DMS114 treated with DMSO at 0.1 percent for 48 hours (cell line): ENCODE measurements around the gene LGALS12.

Source experiments
- DNase-seq: peaks from one replicate; lab custom pipeline; 2025; ENCODE audit not compliant: unreplicated experiment; lab: John Stamatoyannopoulos, UW

Gene LGALS12, protein sequence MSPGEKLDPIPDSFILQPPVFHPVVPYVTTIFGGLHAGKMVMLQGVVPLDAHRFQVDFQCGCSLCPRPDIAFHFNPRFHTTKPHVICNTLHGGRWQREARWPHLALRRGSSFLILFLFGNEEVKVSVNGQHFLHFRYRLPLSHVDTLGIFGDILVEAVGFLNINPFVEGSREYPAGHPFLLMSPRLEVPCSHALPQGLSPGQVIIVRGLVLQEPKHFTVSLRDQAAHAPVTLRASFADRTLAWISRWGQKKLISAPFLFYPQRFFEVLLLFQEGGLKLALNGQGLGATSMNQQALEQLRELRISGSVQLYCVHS

DNA sequence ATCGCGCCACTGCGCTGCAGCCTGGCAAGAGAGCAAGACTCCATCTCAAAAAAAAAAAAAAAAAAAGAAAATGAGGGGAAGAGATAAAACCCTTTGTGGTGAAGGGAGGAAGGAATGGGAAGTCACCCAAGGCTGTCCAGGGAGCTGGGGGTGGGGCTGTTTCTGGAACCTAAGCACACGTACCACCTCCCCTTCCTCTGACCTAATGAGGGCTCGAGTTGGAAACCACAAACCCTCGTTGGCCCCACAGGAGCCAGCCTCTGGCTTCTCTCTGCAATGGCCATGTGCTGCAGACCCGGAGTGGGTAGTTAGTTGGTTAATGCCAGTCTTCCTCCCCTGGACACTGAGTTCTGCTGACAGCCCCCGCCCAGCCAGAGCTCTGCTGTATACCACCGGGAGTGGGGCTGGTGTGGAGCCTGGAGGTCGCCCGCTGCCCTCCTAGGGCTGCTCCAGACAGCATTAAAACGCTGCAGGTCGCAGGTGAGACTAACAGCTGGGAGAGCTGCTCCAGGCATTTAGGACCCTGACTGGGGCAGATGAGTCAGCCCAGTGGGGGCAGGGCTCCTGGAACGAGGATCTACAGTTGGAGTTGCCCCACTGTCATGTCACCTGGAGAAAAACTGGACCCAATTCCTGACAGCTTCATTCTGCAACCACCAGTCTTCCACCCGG is at the start of gene LGALS12:
LGALS12 (plus strand) TSS at position 228 of the 672 bp plus-strand sequence; CDS start at position 603, 375 bp downstream.
- no peak for DNase-seq

DNA sequence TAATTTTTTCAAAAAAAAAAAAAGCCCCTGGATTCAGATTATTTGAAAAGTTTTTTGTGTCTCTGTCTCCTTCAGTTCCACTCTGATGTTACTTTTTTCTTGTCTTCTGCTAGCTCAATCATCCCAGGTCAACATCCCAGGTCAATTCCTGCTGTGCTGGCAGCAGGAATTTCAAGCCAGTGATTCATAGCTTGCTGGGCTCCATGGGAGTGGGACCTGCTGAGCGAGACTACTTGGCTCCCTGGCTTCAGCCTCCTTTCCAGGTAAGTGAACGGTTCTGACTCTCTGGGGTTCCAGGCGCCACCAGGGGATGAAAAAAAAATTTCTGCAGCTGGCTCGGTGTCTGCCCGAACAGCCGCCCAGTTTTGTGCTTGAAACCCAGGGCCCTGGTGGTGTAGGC is 46.3 kb upstream of the LGALS12 start:
- no peak for DNase-seq

DNA sequence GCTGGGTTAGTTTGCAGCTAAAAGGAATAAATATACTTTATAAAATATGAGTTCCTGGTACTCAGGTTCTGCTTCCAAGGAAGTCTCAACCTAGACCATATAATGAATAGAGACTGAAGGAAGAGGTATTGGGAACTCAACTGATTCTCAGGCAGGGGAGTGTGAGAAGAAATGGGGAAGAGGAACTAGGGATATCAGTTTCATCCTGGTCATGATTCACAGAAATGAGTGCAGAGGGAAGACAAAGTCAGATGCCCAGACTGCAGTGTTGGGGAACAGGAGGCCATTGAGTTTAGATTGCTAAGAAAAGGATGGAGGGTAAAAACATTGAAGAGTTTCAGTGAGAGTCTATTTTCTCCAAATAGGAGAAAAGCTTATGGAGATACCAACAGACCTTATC is 43.7 kb upstream of the LGALS12 start:
- DNase-seq = no peak

DNA sequence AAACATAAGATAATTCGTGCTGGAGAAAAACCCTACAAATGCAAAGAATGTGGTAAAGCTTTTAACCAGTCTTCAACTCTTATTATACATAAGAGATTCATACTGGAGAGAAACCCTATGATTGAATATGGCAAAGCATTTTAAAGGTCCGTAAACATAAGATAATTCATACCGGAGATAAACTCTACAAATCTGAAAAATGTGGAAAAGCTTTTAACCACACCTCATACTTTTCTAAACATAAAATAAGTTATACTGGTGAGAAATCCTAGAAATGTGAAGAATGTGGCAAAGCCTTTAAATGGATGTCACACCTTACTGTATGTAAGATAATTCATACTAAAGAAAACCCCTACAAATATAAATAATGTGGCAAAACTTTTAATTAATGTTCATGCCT is 35.6 kb upstream of the LGALS12 start:
- DNase-seq = no peak

DNA sequence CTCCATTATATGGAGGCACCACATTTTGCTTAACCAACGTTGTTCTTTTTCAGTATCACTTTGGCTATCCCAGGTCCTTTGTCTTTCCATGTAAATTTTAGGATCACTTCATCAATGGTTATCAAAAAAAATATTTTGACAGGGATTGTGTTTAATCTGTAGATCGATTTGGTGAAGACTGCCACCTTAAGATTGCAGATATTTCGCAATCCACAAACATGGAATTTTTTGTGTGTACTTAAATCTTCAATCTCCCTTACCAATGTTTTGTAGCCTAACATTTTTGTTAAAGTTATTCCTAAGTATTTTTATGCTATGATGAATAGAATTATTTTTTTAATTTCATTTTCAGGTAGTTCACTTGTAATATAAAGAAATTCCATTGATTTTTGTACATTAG is 33.5 kb upstream of the LGALS12 start:
- no peak for DNase-seq

DNA sequence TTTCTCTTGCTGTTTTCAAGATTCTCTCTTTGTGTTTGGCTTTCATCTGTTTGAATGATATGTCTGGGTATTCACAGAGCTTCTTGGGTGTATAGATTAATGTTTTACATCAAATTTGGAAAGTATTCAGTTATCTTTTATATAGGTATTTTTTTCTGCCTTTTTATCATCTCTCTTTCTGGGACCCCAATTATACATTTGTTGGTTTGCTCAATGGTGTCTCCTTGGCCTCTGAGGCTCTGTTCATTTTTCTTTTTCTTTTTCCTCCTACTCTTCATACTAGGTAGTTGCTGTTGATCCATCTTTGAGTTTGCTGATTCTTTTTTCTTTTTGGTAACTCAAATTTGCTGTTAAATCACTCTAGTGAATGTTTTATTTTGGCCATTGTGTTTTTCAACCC is 29.3 kb upstream of the LGALS12 start:
- no peak for DNase-seq

DNA sequence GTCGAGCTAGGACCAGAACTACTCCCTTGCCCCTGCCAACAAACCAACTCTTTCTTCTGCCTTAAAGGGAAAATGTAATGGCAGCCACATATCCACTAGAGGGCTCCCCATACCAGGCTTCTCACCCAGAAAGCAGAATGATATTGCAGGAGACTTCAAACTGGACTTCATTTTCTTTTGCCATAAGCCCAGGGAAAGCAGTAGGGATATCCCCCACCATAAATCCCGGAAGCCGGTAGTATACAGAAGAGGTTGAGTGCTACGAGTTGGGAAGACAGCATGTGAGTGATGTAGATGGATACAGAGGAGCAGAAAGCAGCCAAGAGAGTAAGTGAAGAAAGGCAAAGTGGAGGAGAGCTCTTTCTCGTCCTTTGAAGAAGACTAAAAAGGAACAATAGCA is 27.0 kb upstream of the LGALS12 start:
- peak; percentile 85 for DNase-seq

DNA sequence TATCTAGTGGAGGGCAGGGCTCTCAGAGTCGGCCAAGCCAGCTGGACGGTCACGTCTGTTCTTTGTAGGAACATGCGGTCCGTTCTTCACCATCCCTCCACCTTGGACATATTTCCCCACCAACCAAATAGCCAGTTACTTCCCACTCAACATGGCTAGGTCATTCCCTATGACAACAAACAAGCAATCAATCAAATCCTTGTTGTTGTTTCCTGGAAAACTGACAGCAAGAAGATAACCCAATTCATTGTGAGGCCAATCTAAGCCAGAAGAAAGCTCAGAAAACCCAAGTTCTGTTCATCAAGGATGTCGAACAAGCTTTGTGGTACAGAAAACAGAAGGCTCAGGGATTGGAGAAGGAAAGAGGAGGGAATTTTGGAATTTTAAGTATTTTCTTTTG is 25.8 kb upstream of the LGALS12 start:
- no peak for DNase-seq

DNA sequence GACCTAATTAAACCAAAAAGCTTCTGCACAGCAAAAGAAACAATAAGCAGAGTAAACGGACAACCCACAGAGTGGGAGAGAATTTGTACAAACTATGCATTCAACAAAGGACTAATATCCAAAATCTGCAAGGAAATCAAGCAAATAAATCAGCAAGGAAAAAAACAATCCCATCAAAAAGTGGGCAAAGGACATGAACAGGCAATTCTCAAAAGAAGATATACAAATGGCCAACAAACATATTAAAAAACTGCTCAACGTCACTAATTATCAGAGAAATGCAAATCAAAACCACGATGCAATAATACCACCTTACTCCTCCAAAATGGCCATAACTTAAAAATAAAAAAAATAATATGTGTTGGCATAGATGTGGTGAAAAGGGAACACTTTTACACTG is 20.1 kb upstream of the LGALS12 start:
- DNase-seq = no peak

DNA sequence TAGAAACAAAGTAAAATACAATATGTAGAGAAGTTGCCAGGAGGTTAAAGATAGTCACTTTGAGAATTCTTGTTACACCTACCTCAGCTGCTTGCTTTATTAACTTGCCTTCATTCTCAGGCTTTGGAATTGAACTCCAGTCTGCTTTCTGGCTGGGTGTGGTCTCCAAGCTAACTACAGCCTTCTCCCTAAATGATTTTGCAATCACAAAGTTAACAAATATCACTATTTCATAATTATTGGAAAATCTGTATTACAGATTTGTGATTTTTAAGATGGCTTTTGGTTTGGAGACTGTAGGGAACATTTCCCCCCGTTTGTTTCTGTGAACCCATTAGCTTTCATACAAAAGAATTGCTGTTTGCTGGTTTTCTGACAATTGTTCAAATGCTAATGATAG is 17.1 kb upstream of the LGALS12 start:
- DNase-seq = no peak

DNA sequence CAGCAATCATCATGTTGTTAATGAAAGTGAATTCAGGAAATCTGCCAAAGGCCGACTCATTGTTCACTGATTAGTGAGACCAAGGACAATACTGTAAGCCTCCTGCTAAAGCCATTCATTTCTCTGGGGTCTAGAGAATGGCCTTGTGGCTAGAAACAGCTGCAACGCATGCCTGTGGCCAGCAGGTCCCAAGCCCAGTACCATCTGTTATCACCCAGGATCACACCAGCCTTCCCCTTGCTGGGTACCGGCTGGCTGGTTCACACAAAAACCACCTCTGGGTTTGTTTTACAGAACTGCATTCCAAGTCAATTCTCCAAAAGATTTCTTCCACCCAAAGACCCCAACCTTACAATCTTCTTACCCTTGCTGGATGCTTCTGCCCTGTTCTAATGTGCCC is 16.0 kb upstream of the LGALS12 start:
- DNase-seq = no peak

DNA sequence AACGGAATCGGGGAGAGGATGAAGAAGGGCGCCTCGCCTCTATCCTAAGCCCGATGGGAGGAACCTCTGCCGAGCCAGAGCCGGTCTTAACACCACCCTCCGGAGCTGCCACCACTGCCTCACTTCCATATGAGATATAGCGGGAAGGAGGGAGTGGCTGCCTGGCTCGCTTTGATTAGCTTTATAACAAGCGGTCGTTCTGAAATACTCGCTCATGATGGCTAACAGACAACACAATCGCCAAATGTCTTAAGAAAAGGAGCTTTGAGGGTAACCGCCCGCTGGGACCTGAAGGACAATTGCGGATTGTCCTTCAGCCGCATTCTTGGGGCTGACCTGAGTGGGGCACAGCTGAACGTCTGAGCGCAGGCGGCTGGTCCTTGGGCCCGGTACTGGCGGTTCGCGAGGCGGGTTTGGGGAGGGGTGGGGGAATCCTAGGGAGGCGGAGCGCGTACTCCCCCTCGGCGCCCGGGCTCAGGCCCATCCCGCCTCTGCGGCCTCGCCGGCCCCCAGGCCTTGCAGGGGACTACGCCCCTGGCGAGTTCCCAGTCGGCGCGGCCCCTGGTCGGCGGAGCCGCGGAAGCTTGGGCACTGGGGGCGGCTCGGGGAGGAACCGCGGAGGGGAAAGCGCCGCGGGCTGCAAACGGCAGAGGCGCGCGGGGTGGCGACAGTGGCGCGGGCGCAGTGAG is 15.2 kb upstream of the LGALS12 start, which contains the start of gene PLAAT5:
PLAAT5 (minus strand) TSS at position 617 of the 689 bp plus-strand sequence; CDS start at position 484, 133 bp downstream.
- DNase-seq = no peak

DNA sequence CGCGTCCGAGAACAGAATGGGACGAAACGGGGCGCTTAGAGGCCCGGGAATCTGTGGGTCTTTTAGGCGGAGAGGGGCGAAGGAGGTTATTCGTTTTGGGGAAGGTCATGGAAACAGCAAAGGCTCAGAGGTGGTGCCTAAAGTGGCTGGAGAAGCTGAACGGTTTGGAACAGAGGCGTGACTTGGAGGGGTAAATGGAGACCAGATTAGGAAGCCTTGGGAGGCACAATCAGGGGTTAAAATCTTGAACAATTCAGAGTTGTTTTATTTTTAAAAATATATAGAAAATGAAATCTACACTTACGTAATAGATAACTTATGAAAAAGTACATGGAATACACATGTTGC is 14.7 kb upstream of the LGALS12 start:
- DNase-seq = peak; percentile 11

DNA sequence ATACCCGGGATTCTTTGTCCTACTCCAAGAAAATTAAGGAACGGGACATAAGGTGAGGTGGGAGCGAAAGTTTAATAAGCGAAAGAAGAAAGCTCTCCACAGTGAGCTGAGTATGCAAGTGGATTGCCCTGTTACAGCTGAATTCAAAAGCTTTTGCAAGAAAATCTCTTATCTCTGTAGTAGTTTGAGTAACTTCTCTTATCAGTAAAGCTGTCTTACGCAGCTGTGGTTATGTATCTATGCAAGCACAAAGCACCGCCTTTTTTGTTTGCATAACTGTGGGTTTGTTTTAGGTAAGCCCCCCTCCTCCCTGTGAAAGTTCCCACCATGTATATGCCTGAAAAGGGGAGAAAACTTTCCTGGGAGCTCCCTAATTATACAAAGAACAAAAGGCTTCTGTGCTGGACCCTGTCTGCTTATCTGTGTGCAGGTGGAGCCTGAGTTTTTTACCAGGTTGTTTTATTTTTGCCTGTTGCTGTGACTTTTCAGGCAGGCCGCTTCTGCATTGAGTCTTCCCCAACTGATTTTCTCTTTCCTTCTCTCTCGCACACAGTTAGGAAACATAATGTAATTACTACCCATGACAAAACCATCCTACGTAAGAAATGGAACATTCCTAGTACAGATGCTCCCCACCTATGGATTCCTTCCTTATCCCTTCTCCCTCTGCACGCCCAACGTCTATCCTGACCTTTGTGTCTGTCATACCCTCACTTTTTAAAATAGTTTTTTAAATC is 14.1 kb upstream of the LGALS12 start:
- no peak for DNase-seq

DNA sequence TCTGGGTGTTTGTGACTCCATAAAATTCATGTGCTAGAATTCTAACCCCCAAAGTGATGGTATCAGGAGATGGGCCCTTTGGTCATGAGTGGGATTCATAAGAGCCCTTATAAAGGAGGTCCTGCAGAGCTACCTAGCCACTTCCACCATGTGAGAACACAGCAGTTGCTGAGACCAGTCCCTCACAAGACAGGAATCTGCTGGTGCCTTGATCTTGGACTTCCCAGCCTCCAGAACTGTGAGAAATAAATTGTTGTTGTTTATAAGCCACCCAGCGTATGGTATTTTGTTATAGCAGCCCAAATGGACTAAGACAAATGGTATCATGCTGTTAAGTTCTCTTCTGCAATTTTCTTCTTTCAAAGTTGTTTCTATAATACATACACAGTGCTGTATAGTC is 13.4 kb upstream of the LGALS12 start:
- no peak for DNase-seq

DNA sequence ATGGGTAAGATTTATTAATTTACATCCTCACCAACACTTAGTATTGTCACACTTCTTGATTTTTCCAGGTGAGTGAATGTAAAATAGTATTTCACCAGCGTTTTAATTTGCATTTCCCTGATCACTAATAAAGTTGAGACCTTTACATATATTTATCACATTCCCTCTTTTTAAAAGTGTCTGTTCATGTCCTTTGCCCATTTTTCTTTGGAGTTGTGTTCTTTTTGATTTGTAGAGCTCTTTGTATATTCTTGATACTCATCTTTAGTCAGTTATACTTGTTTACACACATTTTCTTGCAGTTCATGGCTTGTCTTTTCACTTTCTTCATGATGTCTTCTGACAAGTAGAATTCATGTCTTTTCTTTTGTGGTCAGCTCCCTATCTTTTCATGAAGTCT is 12.8 kb upstream of the LGALS12 start:
- no peak for DNase-seq

DNA sequence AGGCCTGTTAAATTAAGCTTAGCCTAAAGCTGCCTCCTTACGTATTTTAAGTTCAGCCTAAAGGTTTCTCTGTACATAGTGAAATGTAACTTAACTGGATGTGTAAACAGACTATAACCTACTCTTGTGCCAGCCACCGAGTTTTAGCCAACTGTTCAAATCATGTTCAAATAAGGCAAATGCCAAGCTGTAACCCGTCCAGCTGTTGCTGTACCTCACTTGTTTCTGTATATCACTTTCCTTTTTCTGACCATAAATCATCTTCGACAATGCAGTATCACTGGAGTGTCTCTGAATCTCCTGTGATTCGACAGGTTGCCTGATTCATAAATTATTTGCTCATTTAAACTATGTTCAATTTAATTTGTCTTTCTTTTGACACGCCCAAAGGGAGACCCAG is 10.9 kb upstream of the LGALS12 start:
- no peak for DNase-seq

DNA sequence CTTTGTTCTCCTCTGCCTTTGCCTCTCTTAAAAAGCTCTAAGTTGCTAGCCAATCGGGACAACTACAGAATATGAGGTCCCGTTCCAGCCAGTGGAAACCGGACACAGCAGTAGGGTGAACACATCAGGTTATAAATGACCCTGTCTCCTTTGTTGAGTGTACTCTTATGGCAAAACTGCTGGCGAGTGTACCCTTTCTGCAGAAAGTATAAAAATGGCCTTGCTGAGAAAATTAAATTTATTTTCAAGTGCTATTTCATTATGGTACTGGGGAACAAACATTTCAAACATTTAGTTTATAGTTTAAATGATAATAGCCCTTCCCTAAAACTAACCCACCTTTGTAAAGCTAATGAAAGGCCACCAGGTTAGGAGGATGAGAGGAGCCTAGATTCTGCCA is 6.0 kb upstream of the LGALS12 start:
- DNase-seq = no peak

DNA sequence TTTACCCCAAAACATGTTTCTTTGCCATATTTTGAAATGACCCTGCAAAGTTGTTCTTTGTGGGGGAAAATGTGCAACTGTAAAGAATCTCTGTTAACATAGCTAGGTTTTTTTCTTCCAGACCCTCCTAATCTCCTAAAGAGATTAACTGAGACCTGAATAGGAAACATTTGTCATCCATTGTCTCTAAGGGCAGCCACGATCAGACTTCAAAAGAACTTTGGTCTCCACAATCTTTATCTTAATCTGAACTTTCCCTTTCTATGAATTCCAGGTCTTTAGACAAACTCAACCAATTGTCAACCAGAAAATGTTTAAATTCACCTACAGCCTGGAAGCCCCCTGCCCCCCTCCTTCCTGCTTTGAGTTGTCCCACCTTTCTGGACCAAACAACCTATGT is 4.6 kb upstream of the LGALS12 start:
- no peak for DNase-seq

DNA sequence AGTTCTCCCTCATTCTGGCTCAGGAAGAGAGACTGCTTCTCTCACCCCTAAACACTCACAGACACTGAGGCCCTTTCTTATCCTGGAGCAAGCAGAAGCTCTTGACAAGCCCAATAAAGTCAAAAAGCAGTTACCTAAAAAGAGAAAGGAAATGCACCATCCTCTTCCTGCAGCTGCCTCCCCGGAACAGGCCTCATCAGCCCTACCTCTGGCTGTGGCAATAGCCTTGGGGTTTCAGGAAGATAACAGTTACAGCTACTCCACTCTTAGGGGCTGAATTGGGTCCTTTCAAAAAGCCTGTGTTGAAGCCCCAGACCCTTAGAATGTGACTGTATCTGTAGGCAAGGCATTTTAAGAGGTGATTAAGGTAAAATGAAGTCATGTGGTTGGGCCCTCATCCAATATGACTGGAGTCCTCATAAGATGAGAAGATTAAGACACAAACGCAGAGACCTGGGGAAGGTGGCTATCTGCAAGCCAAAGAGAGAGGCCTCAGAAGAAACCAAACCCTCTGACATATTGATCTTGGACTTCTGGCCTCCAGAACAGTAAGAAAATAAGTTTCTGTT is 3.5 kb upstream of the LGALS12 start:
- DNase-seq = no peak

DNA sequence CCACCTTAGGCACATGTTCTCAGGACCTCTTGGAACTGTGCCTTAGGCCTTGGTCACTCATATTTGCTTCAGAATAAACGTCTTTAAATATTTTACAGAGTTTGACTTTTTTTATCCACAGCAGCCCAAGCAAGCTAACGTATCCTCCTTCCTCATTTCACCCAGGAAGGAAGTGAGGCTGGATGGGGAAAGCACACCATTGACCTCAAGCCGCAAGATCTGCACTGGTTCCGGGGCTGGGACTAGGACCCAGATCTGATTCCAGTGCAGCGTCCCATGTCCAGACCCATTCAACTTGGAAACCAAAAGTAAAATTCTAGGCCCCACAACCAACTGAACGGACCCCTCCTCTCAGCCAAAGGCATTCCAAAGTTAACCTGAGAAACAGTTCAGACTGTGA is 2.4 kb upstream of the LGALS12 start:
- no peak for DNase-seq
